Measurements from ENCODE around the gene CDC20.

The CDC20 gene

GRCh38 chr1:43324810-43325209, 34.0 kb upstream of the CDC20 start:
- Histone ChIP-seq H4K20me1 (ENCODE audit: control insufficient read depth, insufficient read depth, low read depth, low read length) (no peaks in the 10 kb centered on the region), H3K9me3 (ENCODE audit: control insufficient read depth, insufficient read depth, low read length) (peaks cover 17% of the 10 kb centered on the region), H3K27me3 (ENCODE audit: control insufficient read depth, low read length) (no peaks in the 10 kb centered on the region), H3K79me2 (ENCODE audit: control insufficient read depth, low read length) (no peaks in the 10 kb centered on the region), H3K9me2 (replicated peaks; ENCODE audit: control insufficient read depth, low read length) (no peaks in the 10 kb centered on the region), H3K36me3 (ENCODE audit: control insufficient read depth, low read length) (no peaks in the 10 kb centered on the region), H3K4me3 (ENCODE audit: low read length) (no peak overlapping the region), H3K4me2 (ENCODE audit: low read length) (no peak overlapping the region), H3K4me1 (ENCODE audit: control insufficient read depth, low read length) (no peaks in the 10 kb centered on the region), H3K27ac (ENCODE audit: low read depth, low read length) (no peak overlapping the region), H3F3A (ENCODE audit: control insufficient read depth, insufficient read depth) (no peaks in the 10 kb centered on the region)
- TF ChIP-seq CTCF (IDR thresholded peaks at IDR 0.05; ENCODE audit: low read depth, low read length, poor library complexity, severe bottlenecking) = no peak

- H3F3A ChIP-seq (ENCODE audit: control insufficient read depth, insufficient read depth) = no peaks in the 10 kb centered on the region
- H3K79me2 ChIP-seq (ENCODE audit: control insufficient read depth, low read length) = no peaks in the 10 kb centered on the region
- TF ChIP-seq CTCF (IDR thresholded peaks at IDR 0.05; ENCODE audit: low read depth, low read length, poor library complexity, severe bottlenecking) (no peak), EZH2phosphoT487 (IDR thresholded peaks at IDR 0.05; ENCODE audit: borderline replicate concordance, low read length) (no peak)
- H3K36me3 ChIP-seq (ENCODE audit: control insufficient read depth, low read length) = no peaks in the 10 kb centered on the region
- H3K9me2 ChIP-seq (replicated peaks; ENCODE audit: control insufficient read depth, low read length) = no peaks in the 10 kb centered on the region
- peaks cover 17% of the 10 kb centered on the region for H3K9me3 ChIP-seq (ENCODE audit: control insufficient read depth, insufficient read depth, low read length)
- H3K4me2 ChIP-seq (ENCODE audit: low read length) = no peak overlapping the region
- H3K4me3 ChIP-seq (ENCODE audit: low read length) = no peak overlapping the region
- H3K27me3 ChIP-seq (ENCODE audit: control insufficient read depth, low read length) = no peaks in the 10 kb centered on the region
- H4K20me1 ChIP-seq (ENCODE audit: control insufficient read depth, insufficient read depth, low read depth, low read length) = no peaks in the 10 kb centered on the region
- H3K4me1 ChIP-seq (ENCODE audit: control insufficient read depth, low read length) = no peaks in the 10 kb centered on the region
- no peak overlapping the region for H3K27ac ChIP-seq (ENCODE audit: low read depth, low read length)
Measured at GRCh38 chr1:43325381-43325780, 33.4 kb upstream of the CDC20 start.

DNA sequence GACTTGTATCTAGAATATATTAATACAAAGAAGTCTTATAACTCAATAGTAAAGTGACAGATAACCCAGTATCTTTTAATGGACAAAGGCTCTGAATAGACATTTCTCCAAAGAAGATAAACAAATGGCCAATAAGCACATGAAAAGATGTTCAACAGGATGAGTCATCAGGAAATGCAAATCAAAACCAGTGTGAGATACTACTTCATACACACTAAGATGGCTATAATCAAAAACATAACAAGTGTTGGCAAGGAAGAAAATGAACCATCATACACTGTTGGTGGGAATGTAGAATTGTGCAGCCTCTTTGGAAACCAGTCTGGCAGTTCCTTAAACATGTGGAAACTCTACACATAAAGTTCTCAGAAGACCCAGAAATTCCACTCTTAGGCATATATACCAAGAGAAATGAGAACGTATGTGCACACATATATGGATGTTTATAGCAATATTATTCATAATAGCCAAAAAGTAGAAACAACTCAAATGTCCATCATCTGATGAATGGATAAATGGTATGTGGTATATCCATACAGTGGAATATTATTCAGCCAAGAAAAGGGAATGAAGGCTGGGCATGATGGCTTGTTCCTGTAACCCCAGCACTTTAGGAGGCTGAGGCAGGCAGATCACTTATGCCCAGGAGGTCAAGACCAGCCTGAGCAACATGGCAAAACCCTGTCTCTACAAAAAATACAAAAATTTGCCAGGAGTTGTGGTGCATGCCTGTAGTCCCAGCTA, 31.1 kb upstream of the CDC20 start:
- Histone ChIP-seq H3K79me2 (ENCODE audit: control insufficient read depth, low read length) (no peaks in the 10 kb centered on the region), H3K4me3 (ENCODE audit: low read length) (no peak overlapping the region), H3K27ac (ENCODE audit: low read depth, low read length) (no peak overlapping the region), H4K20me1 (ENCODE audit: control insufficient read depth, insufficient read depth, low read depth, low read length) (no peaks in the 10 kb centered on the region), H3K9me2 (replicated peaks; ENCODE audit: control insufficient read depth, low read length) (no peaks in the 10 kb centered on the region), H3K4me1 (ENCODE audit: control insufficient read depth, low read length) (no peaks in the 10 kb centered on the region), H3F3A (ENCODE audit: control insufficient read depth, insufficient read depth) (no peaks in the 10 kb centered on the region), H3K36me3 (ENCODE audit: control insufficient read depth, low read length) (no peaks in the 10 kb centered on the region), H3K27me3 (ENCODE audit: control insufficient read depth, low read length) (no peaks in the 10 kb centered on the region), H3K9me3 (ENCODE audit: control insufficient read depth, insufficient read depth, low read length) (peaks cover 17% of the 10 kb centered on the region), H3K4me2 (ENCODE audit: low read length) (no peak overlapping the region)
- TF ChIP-seq EZH2phosphoT487 (IDR thresholded peaks at IDR 0.05; ENCODE audit: borderline replicate concordance, low read length) = no peak
- no peak for TF ChIP-seq CTCF (IDR thresholded peaks at IDR 0.05; ENCODE audit: low read depth, low read length, poor library complexity, severe bottlenecking)
